ENCODE data around the gene APCDD1L. TPM values are rescaled to one million over a fixed set of nuclear protein-coding genes. Genes with fewer than 3 reads are reported as not detected.
"Not testable (repeated sequence)": the region's sequence is repeated elsewhere in the genome, so short reads cannot be mapped to it uniquely, and the experiment has no call there.

The APCDD1L gene
- total and polyA plus RNA-seq, 2 experiments from 2014 or later = 0.23 TPM; not detected in 1

- H3K4me2 ChIP-seq = no peak overlapping the region
- H3K79me2 ChIP-seq = no peaks in the 10 kb centered on the region
- no peak overlapping the region for H3K4me3 ChIP-seq
- TF ChIP-seq CTCF (IDR thresholded peaks at IDR 0.05; ENCODE audit: poor library complexity) (no peak), EZH2phosphoT487 (IDR thresholded peaks at IDR 0.05; ENCODE audit: low read depth, severe bottlenecking, unreplicated experiment) (no peak), EZH2 (IDR thresholded peaks at IDR 0.05; ENCODE audit: borderline replicate concordance) (no peak)
- WGBS (ENCODE audit: low lambda C conversion rate, missing lambda C conversion rate) = 78% methylated on average over 10 of the region's 10 CpGs
- no peaks in the 10 kb centered on the region for H4K20me1 ChIP-seq (ENCODE audit: insufficient read depth, poor library complexity, severe bottlenecking)
- no peaks in the 10 kb centered on the region for H3K4me1 ChIP-seq (ENCODE audit: insufficient read depth)
- no peak for DNase-seq (ENCODE audit: low spot score)
- H3K9me2 ChIP-seq (replicated peaks; ENCODE audit: insufficient read depth) = no peaks in the 10 kb centered on the region
- no peaks in the 10 kb centered on the region for H3K9me3 ChIP-seq (ENCODE audit: low read depth)
- no peak overlapping the region for H3K27ac ChIP-seq
- peaks cover 20% of the 10 kb centered on the region for H3K27me3 ChIP-seq
- H2AFZ ChIP-seq = no peak overlapping the region
- H3K36me3 ChIP-seq (replicated peaks; ENCODE audit: insufficient read depth, low read depth) = no peaks in the 10 kb centered on the region
Observed at GRCh38 chr20:58544286-58544685, 29.1 kb upstream of the APCDD1L start.

- Histone ChIP-seq H3K79me2 (no peaks in the 10 kb centered on the region), H3K4me3 (no peak overlapping the region)
Observed at GRCh38 chr20:58543274-58543673, 28.1 kb upstream of the APCDD1L start.

GRCh38 chr20:58542411-58543095 lies 27.4 kb upstream of the APCDD1L start:
- Histone ChIP-seq H3K27ac (no peak overlapping the region), H2AFZ (no peak overlapping the region), H3K9me3 (ENCODE audit: low read depth) (no peaks in the 10 kb centered on the region), H3K4me3 (no peak overlapping the region), H3K4me1 (ENCODE audit: insufficient read depth) (no peaks in the 10 kb centered on the region), H3K9me2 (replicated peaks; ENCODE audit: insufficient read depth) (no peaks in the 10 kb centered on the region), H3K79me2 (no peaks in the 10 kb centered on the region), H3K4me2 (no peak overlapping the region), H3K27me3 (peaks cover 14% of the 10 kb centered on the region), H3K36me3 (replicated peaks; ENCODE audit: insufficient read depth, low read depth) (no peaks in the 10 kb centered on the region), H4K20me1 (ENCODE audit: insufficient read depth, poor library complexity, severe bottlenecking) (no peaks in the 10 kb centered on the region)
- no peak for DNase-seq (ENCODE audit: low spot score)
- TF ChIP-seq CTCF (IDR thresholded peaks at IDR 0.05; ENCODE audit: poor library complexity) (no peak), EZH2phosphoT487 (IDR thresholded peaks at IDR 0.05; ENCODE audit: low read depth, severe bottlenecking, unreplicated experiment) (no peak), EZH2 (IDR thresholded peaks at IDR 0.05; ENCODE audit: borderline replicate concordance) (no peak)
- WGBS (ENCODE audit: low lambda C conversion rate, missing lambda C conversion rate) = 90% methylated on average over 16 of the region's 18 CpGs

More at GRCh38 chr20:58543274-58543673, 28.1 kb upstream of the APCDD1L start:
- no peak overlapping the region for H2AFZ ChIP-seq
- H3K4me1 ChIP-seq (ENCODE audit: insufficient read depth) = no peaks in the 10 kb centered on the region
- 88% methylated on average over 6 of the region's 6 CpGs for WGBS (ENCODE audit: low lambda C conversion rate, missing lambda C conversion rate)
- no peaks in the 10 kb centered on the region for H3K9me3 ChIP-seq (ENCODE audit: low read depth)
- no peak for DNase-seq (ENCODE audit: low spot score)
- H4K20me1 ChIP-seq (ENCODE audit: insufficient read depth, poor library complexity, severe bottlenecking) = no peaks in the 10 kb centered on the region
- H3K27me3 ChIP-seq = peaks cover 20% of the 10 kb centered on the region
- H3K9me2 ChIP-seq (replicated peaks; ENCODE audit: insufficient read depth) = no peaks in the 10 kb centered on the region
- no peak overlapping the region for H3K27ac ChIP-seq
- TF ChIP-seq CTCF (IDR thresholded peaks at IDR 0.05; ENCODE audit: poor library complexity) (no peak), EZH2phosphoT487 (IDR thresholded peaks at IDR 0.05; ENCODE audit: low read depth, severe bottlenecking, unreplicated experiment) (no peak), EZH2 (IDR thresholded peaks at IDR 0.05; ENCODE audit: borderline replicate concordance) (no peak)
- H3K4me2 ChIP-seq = no peak overlapping the region
- no peaks in the 10 kb centered on the region for H3K36me3 ChIP-seq (replicated peaks; ENCODE audit: insufficient read depth, low read depth)

GRCh38 chr20:58542034-58542410 lies 26.8 kb upstream of the APCDD1L start:
- not testable (repeated sequence) for H4K20me1 ChIP-seq (ENCODE audit: insufficient read depth, poor library complexity, severe bottlenecking); H3K79me2 ChIP-seq; H3K27ac ChIP-seq; H3K36me3 ChIP-seq (replicated peaks; ENCODE audit: insufficient read depth, low read depth); H3K9me2 ChIP-seq (replicated peaks; ENCODE audit: insufficient read depth); H2AFZ ChIP-seq; DNase-seq (ENCODE audit: low spot score); H3K4me1 ChIP-seq (ENCODE audit: insufficient read depth); H3K4me2 ChIP-seq; H3K4me3 ChIP-seq; H3K9me3 ChIP-seq (ENCODE audit: low read depth); H3K27me3 ChIP-seq
- 88% methylated on average over 2 of the region's 6 CpGs for WGBS (ENCODE audit: low lambda C conversion rate, missing lambda C conversion rate)
